IMR-90 (cell line): ENCODE measurements around the gene CRYM. TPM values are rescaled to one million over a fixed set of nuclear protein-coding genes. Genes with fewer than 3 reads are reported as not detected.

Experiments used
- polyA plus RNA-seq, 3 experiments: library from polyadenylated mRNA; depleted of rRNA; stranded (reverse); fragments of >200 nt; gene quantifications; 2 replicates each; pipeline ENCODE4 v1.2.3, GENCODE V29; 2012; ENCODE audit warnings: low replicate concordance in 1 of 3
- total RNA-seq: library from RNA; depleted of rRNA; stranded (reverse); fragments of >200 nt; gene quantifications from 2 replicates; pipeline ENCODE4 v1.2.3, GENCODE V29; 2012; rRNA removed

CRYM gene
- total and polyA plus RNA-seq, 2 of the 4 experiments (the other 2 are of a cell fraction) = not detected

Other genes with a start within 250 kb of the CRYM start
- gene DNAH3, start 127.4 kb downstream of the CRYM start, total RNA-seq = not detected in 2 replicates
- gene DNAH3, start 127.4 kb downstream of the CRYM start, polyA plus RNA-seq (2012; rRNA removed) = not detected in 2 replicates
- gene LDAF1, start 119.6 kb downstream of the CRYM start, total RNA-seq = 51.4 and 62.2 TPM in 2 replicates
- 17.0 and 21.0 TPM in 2 replicates for gene LDAF1, start 119.6 kb downstream of the CRYM start, polyA plus RNA-seq (2012; rRNA removed)
- not detected in 2 replicates for gene ZP2, start 66.7 kb downstream of the CRYM start, total RNA-seq
- gene ZP2, start 66.7 kb downstream of the CRYM start, polyA plus RNA-seq (2012; rRNA removed) = not detected in 2 replicates
- not detected in 2 replicates for gene ANKS4B, start 44.6 kb downstream of the CRYM start, total RNA-seq
- gene ANKS4B, start 44.6 kb downstream of the CRYM start, polyA plus RNA-seq (2012; rRNA removed) = not detected in 2 replicates